ENCODE data around the gene PLEKHA5.

DNA sequence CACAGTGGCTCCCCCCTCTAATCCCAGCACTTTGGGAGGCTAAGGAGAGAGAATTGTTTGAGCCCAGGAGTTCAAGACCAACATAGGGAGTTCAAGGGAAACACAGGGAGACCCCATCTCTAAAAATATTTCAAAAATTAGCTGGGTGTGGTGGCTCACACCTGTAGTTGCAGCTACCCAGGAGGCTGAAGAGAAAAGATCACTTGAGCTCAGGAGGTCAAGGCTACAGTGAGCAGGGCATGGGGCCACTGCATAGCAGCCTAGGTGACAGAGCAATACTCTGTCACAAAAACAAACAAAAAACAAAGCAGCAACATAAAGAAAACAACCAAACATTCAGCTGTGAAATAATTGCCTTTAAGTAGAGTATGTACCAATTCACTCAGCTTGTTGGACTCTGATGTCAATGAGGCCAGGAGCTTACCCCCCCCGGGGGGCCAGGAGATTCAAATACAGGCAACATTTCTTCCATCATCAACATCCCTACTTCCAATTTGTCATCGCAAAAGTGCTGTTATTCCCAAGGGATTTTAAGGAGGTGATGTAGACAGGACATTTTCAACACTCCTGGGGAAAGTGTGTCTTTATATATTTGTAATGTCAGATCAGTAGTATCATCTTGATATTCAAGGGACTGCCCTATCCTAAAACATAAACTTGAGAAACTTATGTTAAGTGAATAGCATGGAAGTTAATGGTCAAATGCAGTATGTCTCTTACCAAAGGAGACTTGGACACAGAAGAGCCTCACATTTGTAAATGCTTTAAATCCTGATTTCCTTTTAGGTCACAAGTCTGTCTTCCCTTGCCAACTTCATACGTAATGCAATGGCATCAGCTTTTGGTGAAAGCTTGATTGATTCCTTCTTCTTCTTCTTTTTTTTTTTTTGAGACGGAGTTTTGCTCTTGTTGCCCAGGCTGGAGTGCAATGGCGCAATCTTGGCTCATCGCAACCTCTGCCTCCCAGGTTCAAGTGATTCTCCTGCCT lies 269.1 kb downstream of the PLEKHA5 start:
- TF ChIP-seq, protein P1, sequence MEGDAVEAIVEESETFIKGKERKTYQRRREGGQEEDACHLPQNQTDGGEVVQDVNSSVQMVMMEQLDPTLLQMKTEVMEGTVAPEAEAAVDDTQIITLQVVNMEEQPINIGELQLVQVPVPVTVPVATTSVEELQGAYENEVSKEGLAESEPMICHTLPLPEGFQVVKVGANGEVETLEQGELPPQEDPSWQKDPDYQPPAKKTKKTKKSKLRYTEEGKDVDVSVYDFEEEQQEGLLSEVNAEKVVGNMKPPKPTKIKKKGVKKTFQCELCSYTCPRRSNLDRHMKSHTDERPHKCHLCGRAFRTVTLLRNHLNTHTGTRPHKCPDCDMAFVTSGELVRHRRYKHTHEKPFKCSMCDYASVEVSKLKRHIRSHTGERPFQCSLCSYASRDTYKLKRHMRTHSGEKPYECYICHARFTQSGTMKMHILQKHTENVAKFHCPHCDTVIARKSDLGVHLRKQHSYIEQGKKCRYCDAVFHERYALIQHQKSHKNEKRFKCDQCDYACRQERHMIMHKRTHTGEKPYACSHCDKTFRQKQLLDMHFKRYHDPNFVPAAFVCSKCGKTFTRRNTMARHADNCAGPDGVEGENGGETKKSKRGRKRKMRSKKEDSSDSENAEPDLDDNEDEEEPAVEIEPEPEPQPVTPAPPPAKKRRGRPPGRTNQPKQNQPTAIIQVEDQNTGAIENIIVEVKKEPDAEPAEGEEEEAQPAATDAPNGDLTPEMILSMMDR (IDR thresholded peaks at IDR 0.05): no peak
- TF ChIP-seq POLR2A (IDR thresholded peaks at IDR 0.05): no peak

Measured in heart left ventricle (tissue), 13 donors.